Prostate gland (tissue), 2 donors: Measurements from ENCODE around the gene CTXND1.

ENCODE experiments used
- CTCF ChIP-seq, 4 experiments: fragments of 200-600 bp in 2 of 4; fragments of 450-650 bp in 2 of 4; sonication (generic) in 2 of 4; IDR thresholded peaks; 1 replicate in 3 of 4; 2 replicates in 1 of 4; pipeline ENCODE4 v1.5.1; 2016 to 2019; ENCODE audit warnings: antibody characterized with exemption in 4 of 4, mild to moderate bottlenecking in 2 of 4, moderate library complexity in 2 of 4
- POLR2A ChIP-seq: fragments of 450-650 bp; IDR thresholded peaks from one replicate; pipeline ENCODE4 v1.6.1; 2016; ENCODE audit warnings: antibody characterized with exemption, mild to moderate bottlenecking
- POLR2AphosphoS5 ChIP-seq: sonication (generic); formaldehyde crosslinking; IDR thresholded peaks from one replicate; pipeline ENCODE4 v1.6.1; 2017; ENCODE audit warnings: antibody characterized with exemption

- no peak for TF ChIP-seq CTCF (IDR thresholded peaks at IDR 0.05)
- no peak for TF ChIP-seq POLR2A
- TF ChIP-seq POLR2AphosphoS5 = no peak
Measured at GRCh38 chr15:80180986-80181385, 71.0 kb downstream of the CTXND1 start.
